ENCODE data around the gene CORT.
"Not testable (repeated sequence)": the region's sequence is repeated elsewhere in the genome, so short reads cannot be mapped to it uniquely, and the experiment has no call there.

Gene CORT

GRCh38 chr1:10449751-10450150 is at the start of gene CORT:
Gene CORT (plus strand): TSS chr1:10450031. CDS start chr1:10450224, 193 bp downstream.
- no peak for DNase-seq (ENCODE audit: low read depth)

- no peak for DNase-seq (ENCODE audit: low read depth)
Measured at GRCh38 chr1:10401281-10401680, 48.5 kb upstream of the CORT start.

GRCh38 chr1:10402729-10403274 is 47.0 kb upstream of the CORT start:
- no peak for DNase-seq (ENCODE audit: low read depth)

GRCh38 chr1:10407201-10407600 is 42.6 kb upstream of the CORT start:
- no peak for DNase-seq (ENCODE audit: low read depth)

- no peak for DNase-seq (ENCODE audit: low read depth)
Measured at GRCh38 chr1:10415211-10415930, 34.5 kb upstream of the CORT start.

- DNase-seq (ENCODE audit: low read depth): not testable (repeated sequence)
Measured at GRCh38 chr1:10415967-10416366, 33.9 kb upstream of the CORT start.

- not testable (repeated sequence) for DNase-seq (ENCODE audit: low read depth)
Measured at GRCh38 chr1:10418741-10419140, 31.1 kb upstream of the CORT start.

- no peak for DNase-seq (ENCODE audit: low read depth)
Measured at GRCh38 chr1:10419351-10419750, 30.5 kb upstream of the CORT start.

- DNase-seq (ENCODE audit: low read depth): no peak
Measured at GRCh38 chr1:10421637-10422036, 28.2 kb upstream of the CORT start.

- no peak for DNase-seq (ENCODE audit: low read depth)
Measured at GRCh38 chr1:10424034-10424433, 25.8 kb upstream of the CORT start.

- DNase-seq (ENCODE audit: low read depth): no peak
Measured at GRCh38 chr1:10424651-10425050, 25.2 kb upstream of the CORT start.

- DNase-seq (ENCODE audit: low read depth): not testable (repeated sequence)
Measured at GRCh38 chr1:10425826-10426534, 23.9 kb upstream of the CORT start.

GRCh38 chr1:10426535-10426848 is 23.3 kb upstream of the CORT start:
- not testable (repeated sequence) for DNase-seq (ENCODE audit: low read depth)

- no peak for DNase-seq (ENCODE audit: low read depth)
Measured at GRCh38 chr1:10428984-10429383, 20.8 kb upstream of the CORT start.

- DNase-seq (ENCODE audit: low read depth): no peak
Measured at GRCh38 chr1:10429868-10430215, 20.0 kb upstream of the CORT start.

- DNase-seq (ENCODE audit: low read depth): peak; percentile 91
Measured at GRCh38 chr1:10430216-10431069, 19.4 kb upstream of the CORT start, which contains the start of gene CENPS. Gene CENPS (plus strand): TSS chr1:10430433. CDS start chr1:10430518, 85 bp downstream.

- no peak for DNase-seq (ENCODE audit: low read depth)
Measured at GRCh38 chr1:10431070-10431730, 18.6 kb upstream of the CORT start.

GRCh38 chr1:10432910-10433700 is 16.7 kb upstream of the CORT start:
- no peak for DNase-seq (ENCODE audit: low read depth)

- DNase-seq (ENCODE audit: low read depth): no peak
Measured at GRCh38 chr1:10433790-10434189, 16.0 kb upstream of the CORT start.

GRCh38 chr1:10434590-10434989 is 15.2 kb upstream of the CORT start:
- DNase-seq (ENCODE audit: low read depth): no peak

GRCh38 chr1:10437052-10437451 is 12.8 kb upstream of the CORT start:
- DNase-seq (ENCODE audit: low read depth): no peak
